Activated CD8-positive, alpha-beta memory T cell treated with anti-CD3 and anti-CD28 coated beads for 4 hours (primary cell): ENCODE measurements around the gene OR52E4.

Experiments used
- DNase-seq, 2 donors: peaks; one replicate each; pipeline ENCODE4 v3.0.0-alpha.2; 2020; ENCODE audit warnings: low read depth in 2 of 2

Gene OR52E4

GRCh38 chr11:5929571-5930368 lies 49.3 kb downstream of the OR52E4 start:
- DNase-seq: no peak

- DNase-seq: no peak
Measured at GRCh38 chr11:5930614-5931013, 50.2 kb downstream of the OR52E4 start.

GRCh38 chr11:5931061-5931460 lies 50.6 kb downstream of the OR52E4 start:
- DNase-seq: no peak

GRCh38 chr11:5932671-5933070 lies 52.2 kb downstream of the OR52E4 start:
- DNase-seq: no peak

GRCh38 chr11:5933116-5933515 lies 52.7 kb downstream of the OR52E4 start:
- no peak for DNase-seq
